ENCODE data around the gene ZFAND3. TPM values are rescaled to one million over a fixed set of nuclear protein-coding genes. Genes with fewer than 3 reads are reported as not detected.

Gene ZFAND3
- total RNA-seq, 2 experiments from 2014 or later: 8.3 to 33.8 TPM

DNA sequence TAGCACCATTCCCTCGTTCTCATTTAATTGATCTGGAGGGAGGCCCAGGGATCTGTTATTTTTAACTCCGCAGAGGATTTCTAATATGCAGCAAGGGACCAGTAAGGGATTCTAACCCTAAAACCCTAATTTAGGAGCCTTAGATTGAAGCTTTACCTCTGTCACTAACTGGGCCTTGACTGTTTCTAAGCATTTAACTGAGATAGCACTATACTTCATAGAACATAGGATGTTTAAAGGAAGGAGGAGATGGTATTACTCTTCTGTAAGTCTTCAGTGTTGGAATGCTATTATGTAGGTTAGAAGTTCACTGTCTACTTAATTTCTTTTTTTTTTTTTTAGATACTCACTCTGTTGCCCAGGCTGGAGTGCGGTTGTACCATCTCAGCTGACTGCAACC lies 242.5 kb downstream of the ZFAND3 start:
- POLR2A ChIA-PET: interaction anchor here (0.8 kb wide), 1 partner anchor 19 kb away, joined by 4 read pairs; no protein-coding TSS in a partner anchor
- TF ChIP-seq, protein P1, sequence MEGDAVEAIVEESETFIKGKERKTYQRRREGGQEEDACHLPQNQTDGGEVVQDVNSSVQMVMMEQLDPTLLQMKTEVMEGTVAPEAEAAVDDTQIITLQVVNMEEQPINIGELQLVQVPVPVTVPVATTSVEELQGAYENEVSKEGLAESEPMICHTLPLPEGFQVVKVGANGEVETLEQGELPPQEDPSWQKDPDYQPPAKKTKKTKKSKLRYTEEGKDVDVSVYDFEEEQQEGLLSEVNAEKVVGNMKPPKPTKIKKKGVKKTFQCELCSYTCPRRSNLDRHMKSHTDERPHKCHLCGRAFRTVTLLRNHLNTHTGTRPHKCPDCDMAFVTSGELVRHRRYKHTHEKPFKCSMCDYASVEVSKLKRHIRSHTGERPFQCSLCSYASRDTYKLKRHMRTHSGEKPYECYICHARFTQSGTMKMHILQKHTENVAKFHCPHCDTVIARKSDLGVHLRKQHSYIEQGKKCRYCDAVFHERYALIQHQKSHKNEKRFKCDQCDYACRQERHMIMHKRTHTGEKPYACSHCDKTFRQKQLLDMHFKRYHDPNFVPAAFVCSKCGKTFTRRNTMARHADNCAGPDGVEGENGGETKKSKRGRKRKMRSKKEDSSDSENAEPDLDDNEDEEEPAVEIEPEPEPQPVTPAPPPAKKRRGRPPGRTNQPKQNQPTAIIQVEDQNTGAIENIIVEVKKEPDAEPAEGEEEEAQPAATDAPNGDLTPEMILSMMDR (conservative IDR thresholded peaks at IDR 0.05; ENCODE audit: low read length): no peak
- TF ChIP-seq EZH2phosphoT487 (IDR thresholded peaks at IDR 0.05; ENCODE audit: borderline replicate concordance, low read depth, low read length): no peak
- no TSS peak for BruUV-seq (replicated peaks)

DNA sequence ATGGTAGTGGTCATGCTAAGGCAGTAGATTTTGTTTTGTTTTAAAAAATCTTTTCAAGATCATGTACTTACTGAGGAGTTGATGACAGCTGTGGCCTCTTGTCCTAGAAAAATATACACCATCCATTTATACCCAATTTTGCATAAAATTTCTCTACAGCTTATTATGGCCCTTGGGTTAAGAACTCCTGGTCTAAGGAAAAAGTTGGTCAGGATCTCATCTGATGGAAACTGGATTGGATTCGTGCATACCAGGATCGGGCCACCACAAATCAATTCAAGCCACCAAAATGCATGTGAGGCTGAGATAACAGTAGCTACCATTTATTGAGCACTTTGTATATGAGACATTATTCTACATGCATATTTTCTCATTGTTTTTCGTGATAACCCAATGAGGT lies 244.4 kb downstream of the ZFAND3 start:
- Histone ChIP-seq H3K79me2 (ENCODE audit: insufficient read depth, low read depth, low read length) (no peaks in the 10 kb centered on the region), H3K4me1 (ENCODE audit: insufficient read depth, low read length, poor library complexity, severe bottlenecking) (no peaks in the 10 kb centered on the region), H3K36me3 (ENCODE audit: insufficient read depth, low read length) (peaks cover 18% of the 10 kb centered on the region), H2AFZ (ENCODE audit: low read length) (no peak overlapping the region), H3K4me2 (ENCODE audit: low read length) (no peak overlapping the region), H3K27ac (ENCODE audit: low read depth, low read length, poor library complexity, severe bottlenecking) (no peak overlapping the region), H3K9me3 (ENCODE audit: low read length) (no peaks in the 10 kb centered on the region), H3K4me3 (ENCODE audit: low read depth, low read length, poor library complexity, severe bottlenecking) (no peak overlapping the region), H3K9me2 (ENCODE audit: insufficient read depth, low read length) (no peaks in the 10 kb centered on the region), H4K20me1 (ENCODE audit: insufficient read depth, low read length) (0 out of 2 replicates have a peak, but pooled peaks cover 3% of the 10 kb centered on the region)
- BruUV-seq (replicated peaks): no TSS peak
- TF ChIP-seq EZH2phosphoT487 (IDR thresholded peaks at IDR 0.05; ENCODE audit: borderline replicate concordance, low read depth, low read length): no peak
- TF ChIP-seq, protein P1 (conservative IDR thresholded peaks at IDR 0.05; ENCODE audit: low read length): no peak
- ChIA-PET CTCF (ENCODE audit: unreplicated experiment) (no interaction called here), POLR2A (interaction anchor here (0.5 to 3.8 kb wide), 4 partner anchors 9 to 634 kb away, joined by 3 to 14 read pairs (median 4); no protein-coding TSS in a partner anchor)
- intact Hi-C loops (cut with micrococcal nuclease; ENCODE audit: unreplicated experiment): no loop called here
- DNase-seq (ENCODE audit: low spot score): no peak

More for the DNA sequence above, 242.5 kb downstream of the ZFAND3 start:
- Histone ChIP-seq H3K9me2 (ENCODE audit: insufficient read depth, low read length) (no peaks in the 10 kb centered on the region), H3K4me3 (ENCODE audit: low read depth, low read length, poor library complexity, severe bottlenecking) (no peak overlapping the region), H3K4me1 (ENCODE audit: insufficient read depth, low read length, poor library complexity, severe bottlenecking) (no peaks in the 10 kb centered on the region), H3K79me2 (ENCODE audit: insufficient read depth, low read depth, low read length) (no peaks in the 10 kb centered on the region), H3K4me2 (ENCODE audit: low read length) (no peak overlapping the region), H3K27ac (ENCODE audit: low read depth, low read length, poor library complexity, severe bottlenecking) (no peak overlapping the region), H4K20me1 (ENCODE audit: insufficient read depth, low read length) (no peaks in the 10 kb centered on the region), H2AFZ (ENCODE audit: low read length) (no peak overlapping the region), H3K36me3 (ENCODE audit: insufficient read depth, low read length) (peaks cover 18% of the 10 kb centered on the region), H3K9me3 (ENCODE audit: low read length) (no peaks in the 10 kb centered on the region)
- CTCF ChIA-PET (ENCODE audit: unreplicated experiment): no interaction called here
- intact Hi-C loops (cut with micrococcal nuclease; ENCODE audit: unreplicated experiment): no loop called here
- DNase-seq (ENCODE audit: low spot score): no peak

DNA sequence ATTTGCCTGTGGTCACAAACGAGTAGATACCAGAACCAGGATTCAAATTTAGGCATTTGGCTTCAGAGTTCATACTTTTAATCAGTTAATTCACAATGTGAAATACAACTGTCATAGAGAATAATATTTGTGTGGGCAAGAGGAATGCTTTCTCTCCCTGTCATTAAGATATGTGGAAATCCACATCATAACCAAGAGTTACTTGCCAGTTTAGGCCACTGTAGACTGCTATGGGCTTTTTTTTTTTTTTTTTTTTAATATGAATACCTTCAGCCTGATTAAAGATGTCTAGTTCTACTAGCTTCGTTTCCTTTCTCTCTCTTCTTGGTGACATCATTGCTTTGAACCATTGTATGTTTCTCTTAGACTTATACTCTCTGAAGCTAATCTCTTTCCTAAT lies 244.9 kb downstream of the ZFAND3 start:
- H4K20me1 ChIP-seq (ENCODE audit: insufficient read depth, low read length): 0 out of 2 replicates have a peak, but pooled peaks cover 3% of the 10 kb centered on the region
- H3K4me1 ChIP-seq (ENCODE audit: insufficient read depth, low read length, poor library complexity, severe bottlenecking): no peaks in the 10 kb centered on the region
- H3K4me2 ChIP-seq (ENCODE audit: low read length): no peak overlapping the region
- no peaks in the 10 kb centered on the region for H3K9me2 ChIP-seq (ENCODE audit: insufficient read depth, low read length)
- H3K79me2 ChIP-seq (ENCODE audit: insufficient read depth, low read depth, low read length): no peaks in the 10 kb centered on the region
- TF ChIP-seq, protein P1 (conservative IDR thresholded peaks at IDR 0.05; ENCODE audit: low read length): no peak
- no peak for TF ChIP-seq EZH2phosphoT487 (IDR thresholded peaks at IDR 0.05; ENCODE audit: borderline replicate concordance, low read depth, low read length)
- no peak overlapping the region for H2AFZ ChIP-seq (ENCODE audit: low read length)
- ChIA-PET CTCF (ENCODE audit: unreplicated experiment) (no interaction called here), POLR2A (interaction anchor here (0.7 to 3.8 kb wide), 4 partner anchors 10 to 633 kb away, joined by 3 to 14 read pairs (median 3); no protein-coding TSS in a partner anchor)
- no TSS peak for BruUV-seq (replicated peaks)
- H3K36me3 ChIP-seq (ENCODE audit: insufficient read depth, low read length): peaks cover 18% of the 10 kb centered on the region
- H3K27ac ChIP-seq (ENCODE audit: low read depth, low read length, poor library complexity, severe bottlenecking): no peak overlapping the region
- no peaks in the 10 kb centered on the region for H3K9me3 ChIP-seq (ENCODE audit: low read length)
- intact Hi-C loops (cut with micrococcal nuclease; ENCODE audit: unreplicated experiment): no loop called here
- DNase-seq (ENCODE audit: low spot score): no peak
- no peak overlapping the region for H3K4me3 ChIP-seq (ENCODE audit: low read depth, low read length, poor library complexity, severe bottlenecking)

All from OCI-LY7 (cell line).